Measurements from ENCODE around the gene ALOX12. TPM values are rescaled to one million over a fixed set of nuclear protein-coding genes. Genes with fewer than 3 reads are reported as not detected.

ALOX12 gene
- polyA plus RNA-seq, 1 of the 3 experiments (the other 2 are of a cell fraction): not detected

DNA sequence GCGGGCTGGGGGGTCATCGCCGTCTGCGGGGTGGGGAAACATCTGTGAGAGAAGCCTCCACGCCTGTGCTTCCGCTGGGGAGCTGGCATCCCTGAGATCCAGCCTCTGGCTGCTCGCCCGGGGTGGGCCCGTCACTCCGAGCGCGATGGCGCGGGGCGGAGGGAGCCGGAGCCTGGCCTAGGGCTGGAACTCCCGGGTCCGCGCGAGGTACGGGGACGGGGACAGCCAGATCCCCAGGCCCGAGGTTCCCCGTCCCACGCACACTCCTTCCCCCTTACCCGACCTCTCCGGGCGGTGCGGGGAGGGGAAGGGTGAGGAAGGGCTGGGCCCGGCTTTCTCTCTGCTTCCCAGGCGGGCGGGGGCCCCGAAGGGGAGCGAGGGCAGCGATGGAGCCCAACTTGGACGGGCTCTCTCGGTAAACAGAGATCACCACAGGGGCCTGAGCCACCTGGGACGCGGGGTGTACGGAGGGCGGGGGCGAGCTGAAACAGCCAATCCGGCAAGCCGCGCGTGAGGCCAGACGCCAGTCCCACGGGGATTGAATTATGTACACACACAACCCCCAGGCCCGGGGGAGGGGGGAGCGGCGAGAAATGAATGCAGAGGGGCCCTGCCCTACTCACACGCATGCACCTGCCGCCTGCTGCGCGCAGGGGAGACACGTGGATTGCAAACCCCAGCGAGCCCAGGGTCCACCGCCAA, 47.8 kb downstream of the ALOX12 start, which contains the start of gene SLC16A11:
SLC16A11 (minus strand) TSS at position 596 of the 702 bp plus-strand sequence; CDS start at position 17, 579 bp downstream.
- Histone ChIP-seq H3F3A (replicated peaks; ENCODE audit: insufficient read depth) (peaks cover 6% of the 10 kb centered on the region), H3K9ac (no peak within 1 kb of the TSS), H3K9me2 (no peaks in the 10 kb centered on the region), H3K4me2 (peak within 1 kb of the TSS; percentile 78), H3K27ac (ENCODE audit: low read depth in 2 of 2, low read length in 1 of 2) (no peak within 1 kb of the TSS), H3K4me3 (ENCODE audit: low read depth in 2 of 2, low read length in 1 of 2) (peak within 1 kb of the TSS; percentile 40 to 51), H3K9me3 (no peaks in the 10 kb centered on the region), H3K27me3 (ENCODE audit: insufficient read depth) (peaks cover 31% of the 10 kb centered on the region; the same call in 1 of the 2 replicates), H3K4me1 (ENCODE audit: control insufficient read depth in 1 of 2, insufficient read depth in 2 of 2, low read depth in 1 of 2, low read length in 1 of 2) (peaks cover 0 to 22% of the 10 kb centered on the region in 2 experiments; a peak in 1 of 4 replicates), H3K36me3 (replicated peaks in 1 of 2; ENCODE audit: control insufficient read depth in 1 of 2, insufficient read depth in 2 of 2, low read length in 1 of 2) (no peaks in the 10 kb centered on the region), H4K20me1 (ENCODE audit: insufficient read depth) (no peaks in the 10 kb centered on the region), H2AFZ (ENCODE audit: low read depth) (peak within 1 kb of the TSS; percentile 63; the same call in 1 of the 2 replicates), H3K79me2 (ENCODE audit: insufficient read depth) (no peaks in the 10 kb centered on the region)
- CTCF ChIA-PET: interaction anchor here (0.6 to 20.1 kb wide), 10 partner anchors 8 to 253 kb away, joined by 3 to 502 read pairs (median 12); partner anchors contain the start of genes ASGR1 and SLC16A13
- peak; percentile 75 for DNase-seq
- POLR2A ChIA-PET: interaction anchor here (1.5 kb wide), 1 partner anchor 8 kb away, joined by 3 read pairs; the partner anchor contains the start of gene SLC16A13
- TF ChIP-seq RXRA (IDR thresholded peaks at IDR 0.05; ENCODE audit: borderline replicate concordance, low read depth): no peak
- no peak for TF ChIP-seq EZH2phosphoT487 (IDR thresholded peaks at IDR 0.05; ENCODE audit: borderline replicate concordance, low read depth)
- 27% methylated on average over 21 of the region's 58 CpGs for WGBS (ENCODE audit: low lambda C conversion rate)

DNA sequence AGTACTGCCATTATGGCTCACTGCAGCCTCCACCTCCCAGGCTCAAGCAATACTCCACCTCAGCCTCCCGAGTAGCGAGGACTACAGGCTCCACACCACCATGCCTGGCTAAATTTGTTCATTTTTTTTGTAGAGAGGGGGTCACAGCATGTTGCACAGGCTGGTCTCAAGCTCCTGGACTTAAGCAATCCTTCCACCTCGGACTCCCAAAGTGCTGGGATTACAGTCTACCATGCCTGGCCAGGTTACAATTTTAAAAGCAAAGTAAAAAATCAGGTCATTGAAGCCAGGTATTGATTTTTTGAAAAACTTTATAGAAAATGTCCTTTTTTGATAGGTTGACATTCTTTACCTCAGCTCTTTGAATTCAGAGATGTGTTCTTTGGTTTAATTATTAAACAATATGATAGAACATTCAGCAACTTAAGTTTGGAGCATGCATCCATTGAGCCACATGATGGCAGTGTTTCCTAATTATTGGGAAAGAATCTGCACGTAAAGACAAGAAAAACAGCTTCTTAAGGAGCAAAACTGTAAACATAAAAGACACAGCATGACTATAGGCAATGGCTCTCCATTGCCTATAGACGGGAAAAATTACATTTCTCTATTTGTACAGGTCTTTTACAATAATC, 49.8 kb downstream of the ALOX12 start:
- Histone ChIP-seq H3F3A (replicated peaks; ENCODE audit: insufficient read depth) (peaks cover 4% of the 10 kb centered on the region), H3K4me3 (ENCODE audit: low read depth in 2 of 2, low read length in 1 of 2) (peak overlapping the region in 1 of 2 experiments; percentile 14; a peak in 1 of 4 replicates), H3K9me2 (no peaks in the 10 kb centered on the region), H3K9me3 (no peaks in the 10 kb centered on the region), H3K27ac (ENCODE audit: low read depth in 2 of 2, low read length in 1 of 2) (no peak overlapping the region), H3K27me3 (ENCODE audit: insufficient read depth) (peaks cover 31% of the 10 kb centered on the region; the same call in 1 of the 2 replicates), H3K9ac (no peak overlapping the region), H3K36me3 (replicated peaks in 1 of 2; ENCODE audit: control insufficient read depth in 1 of 2, insufficient read depth in 2 of 2, low read length in 1 of 2) (no peaks in the 10 kb centered on the region), H3K4me2 (peak overlapping the region; percentile 71), H3K79me2 (ENCODE audit: insufficient read depth) (no peaks in the 10 kb centered on the region), H4K20me1 (ENCODE audit: insufficient read depth) (no peaks in the 10 kb centered on the region), H3K4me1 (ENCODE audit: control insufficient read depth in 1 of 2, insufficient read depth in 2 of 2, low read depth in 1 of 2, low read length in 1 of 2) (peaks cover 0 to 22% of the 10 kb centered on the region in 2 experiments; a peak in 1 of 4 replicates), H2AFZ (ENCODE audit: low read depth) (no peak overlapping the region)
- CTCF ChIA-PET: interaction anchor here (0.6 to 20.1 kb wide), 69 partner anchors 8 to 1567 kb away, joined by 3 to 502 read pairs (median 5); partner anchors contain the start of genes ASGR1, ASGR2, BCL6B and CLEC10A
- DNase-seq: peak; percentile 53
- TF ChIP-seq MXI1 (IDR thresholded peaks at IDR 0.05; ENCODE audit: low read depth, low read length) (no peak), SMC3 (IDR thresholded peaks at IDR 0.05; ENCODE audit: low read depth, low read length) (peak; percentile 69), CHD2 (IDR thresholded peaks at IDR 0.05; ENCODE audit: low read length, partially characterized antibody) (peak; percentile 9), RFX5 (IDR thresholded peaks at IDR 0.05; ENCODE audit: low read length) (no peak), FOXJ3 (CRISPR knock-in tag; IDR thresholded peaks at IDR 0.05) (no peak), NFIC (IDR thresholded peaks at IDR 0.05; ENCODE audit: borderline replicate concordance) (no peak), GATA2 (CRISPR knock-in tag; IDR thresholded peaks at IDR 0.05) (no peak), RAD21 (IDR thresholded peaks at IDR 0.05; ENCODE audit: low read length) (peak; percentile 91), RCOR1 (IDR thresholded peaks at IDR 0.05; ENCODE audit: low read length) (no peak)
- TF ChIP-seq, protein P1, sequence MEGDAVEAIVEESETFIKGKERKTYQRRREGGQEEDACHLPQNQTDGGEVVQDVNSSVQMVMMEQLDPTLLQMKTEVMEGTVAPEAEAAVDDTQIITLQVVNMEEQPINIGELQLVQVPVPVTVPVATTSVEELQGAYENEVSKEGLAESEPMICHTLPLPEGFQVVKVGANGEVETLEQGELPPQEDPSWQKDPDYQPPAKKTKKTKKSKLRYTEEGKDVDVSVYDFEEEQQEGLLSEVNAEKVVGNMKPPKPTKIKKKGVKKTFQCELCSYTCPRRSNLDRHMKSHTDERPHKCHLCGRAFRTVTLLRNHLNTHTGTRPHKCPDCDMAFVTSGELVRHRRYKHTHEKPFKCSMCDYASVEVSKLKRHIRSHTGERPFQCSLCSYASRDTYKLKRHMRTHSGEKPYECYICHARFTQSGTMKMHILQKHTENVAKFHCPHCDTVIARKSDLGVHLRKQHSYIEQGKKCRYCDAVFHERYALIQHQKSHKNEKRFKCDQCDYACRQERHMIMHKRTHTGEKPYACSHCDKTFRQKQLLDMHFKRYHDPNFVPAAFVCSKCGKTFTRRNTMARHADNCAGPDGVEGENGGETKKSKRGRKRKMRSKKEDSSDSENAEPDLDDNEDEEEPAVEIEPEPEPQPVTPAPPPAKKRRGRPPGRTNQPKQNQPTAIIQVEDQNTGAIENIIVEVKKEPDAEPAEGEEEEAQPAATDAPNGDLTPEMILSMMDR (IDR thresholded peaks at IDR 0.05): peak; percentile 92
- POLR2A ChIA-PET: interaction anchor here (1.0 to 1.4 kb wide), 2 partner anchors 10 to 179 kb away, joined by 3 to 7 read pairs; partner anchors contain the start of gene SLC16A13
- 12% methylated on average over 4 of the region's 5 CpGs for WGBS (ENCODE audit: low lambda C conversion rate)
